Hypothalamus (tissue), 51 donors: ENCODE results near the gene CIBAR2.

Experiments used
- DNase-seq, 51 donors: peaks; one replicate each; lab custom pipeline; 2025; lab: John Stamatoyannopoulos, UW

CIBAR2 gene

GRCh38 chr16:85086347-85087291 is 25.7 kb downstream of the CIBAR2 start:
- DNase-seq, result peak in 23 of 51 donors; percentile 10 to 64 (median 31)

- no peak for DNase-seq
Measured at GRCh38 chr16:85085721-85086120, 26.6 kb downstream of the CIBAR2 start.

GRCh38 chr16:85084841-85085510 is 27.3 kb downstream of the CIBAR2 start:
- DNase-seq, result no peak

GRCh38 chr16:85083051-85083639 is 29.1 kb downstream of the CIBAR2 start:
- DNase-seq, result peak in 1 of 51 donors; percentile 42

- peak in 1 of 51 donors; percentile 53 for DNase-seq
Measured at GRCh38 chr16:85082173-85083050, 29.9 kb downstream of the CIBAR2 start.

GRCh38 chr16:85081765-85082164 is 30.5 kb downstream of the CIBAR2 start:
- DNase-seq, result no peak

GRCh38 chr16:85081038-85081437 is 31.2 kb downstream of the CIBAR2 start:
- no peak for DNase-seq

- DNase-seq, result no peak
Measured at GRCh38 chr16:85079785-85080570, 32.3 kb downstream of the CIBAR2 start.

- DNase-seq, result no peak
Measured at GRCh38 chr16:85078952-85079351, 33.3 kb downstream of the CIBAR2 start.

GRCh38 chr16:85078226-85078625 is 34.0 kb downstream of the CIBAR2 start:
- DNase-seq, result no peak

- no peak for DNase-seq
Measured at GRCh38 chr16:85077576-85078125, 34.6 kb downstream of the CIBAR2 start.

GRCh38 chr16:85077039-85077438 is 35.2 kb downstream of the CIBAR2 start:
- no peak for DNase-seq

- DNase-seq, result no peak
Measured at GRCh38 chr16:85075236-85075924, 36.9 kb downstream of the CIBAR2 start.

- no peak for DNase-seq
Measured at GRCh38 chr16:85074225-85074914, 37.9 kb downstream of the CIBAR2 start.

- DNase-seq, result no peak
Measured at GRCh38 chr16:85072947-85073346, 39.3 kb downstream of the CIBAR2 start.

GRCh38 chr16:85072076-85072860 is 40.0 kb downstream of the CIBAR2 start:
- DNase-seq, result no peak

GRCh38 chr16:85069171-85069570 is 43.1 kb downstream of the CIBAR2 start:
- DNase-seq, result no peak
